ENCODE measurements around the gene STK32C.
A peak's percentile ranks its signal among the peaks of the same experiment; 100 is the strongest.

The STK32C gene

GRCh38 chr10:132308587-132309470 is 1.1 kb upstream of the STK32C start:
- peaks cover 5% of the 10 kb centered on the region for H3K4me1 ChIP-seq (ENCODE audit: control insufficient read depth, insufficient read depth, low read length, unreplicated experiment)
- H3K27me3 ChIP-seq (ENCODE audit: insufficient read depth, low read length), result no peaks in the 10 kb centered on the region
- H3K79me2 ChIP-seq (ENCODE audit: control insufficient read depth, insufficient read depth, low read length, unreplicated experiment), result peaks cover 3% of the 10 kb centered on the region
- no peaks in the 10 kb centered on the region for H3K36me3 ChIP-seq (ENCODE audit: insufficient read depth, low read length)
- no peak overlapping the region for H3K27ac ChIP-seq (ENCODE audit: low read depth, low read length)
- peak overlapping the region; percentile 95 for H3K4me3 ChIP-seq (ENCODE audit: low read depth, low read length)
- peak overlapping the region; percentile 5 for H2AFZ ChIP-seq (ENCODE audit: low read length, unreplicated experiment)

DNA sequence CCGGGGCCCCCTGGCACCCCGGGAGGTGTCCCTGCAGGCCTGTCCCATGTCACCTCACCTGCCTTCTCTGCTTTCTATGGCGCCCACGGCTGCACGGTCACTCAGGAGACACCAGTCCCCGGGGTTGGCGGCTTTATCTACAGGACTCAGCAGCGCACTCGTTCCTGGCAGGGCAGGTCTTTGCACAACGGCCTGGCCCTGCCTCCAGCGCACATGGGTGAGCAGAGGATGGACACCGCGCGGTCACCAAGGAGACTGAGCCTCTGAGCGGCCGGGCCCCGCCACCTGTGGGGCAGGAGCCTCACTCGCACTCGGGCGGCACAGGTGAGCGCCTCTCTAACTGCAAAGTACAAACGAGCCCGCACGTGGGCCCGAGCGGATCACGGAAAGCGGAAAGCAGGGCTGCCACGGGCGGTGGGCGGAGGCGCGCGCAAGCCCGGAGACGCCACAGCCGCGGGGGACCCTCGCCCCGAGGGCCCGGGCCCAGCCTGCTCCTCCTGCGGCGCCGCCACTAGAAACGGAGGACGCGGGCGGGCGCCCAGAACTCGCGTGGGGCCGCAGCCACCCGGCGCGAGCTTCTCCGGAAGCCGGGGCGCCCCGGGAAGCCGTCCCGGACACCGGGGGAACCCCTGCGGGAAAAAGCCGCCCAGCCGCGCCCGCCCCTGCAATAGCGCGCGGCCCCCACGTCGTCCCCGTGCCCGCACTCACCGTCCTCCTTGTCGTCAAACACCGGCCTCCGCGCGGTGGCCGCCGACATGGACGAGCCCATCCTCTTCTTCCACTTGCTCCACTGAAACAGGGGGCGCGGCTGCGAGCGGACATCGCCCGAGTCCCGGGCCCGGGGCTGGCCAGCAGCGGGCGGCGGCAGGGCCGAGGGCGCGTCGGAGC is 642 bp downstream of the STK32C start:
- Histone ChIP-seq H3K79me2 (ENCODE audit: control insufficient read depth, insufficient read depth, low read length, unreplicated experiment) (peaks cover 3% of the 10 kb centered on the region), H3K27ac (ENCODE audit: low read depth, low read length) (no peak overlapping the region), H3K4me1 (ENCODE audit: control insufficient read depth, insufficient read depth, low read length, unreplicated experiment) (peaks cover 5% of the 10 kb centered on the region), H3K36me3 (ENCODE audit: insufficient read depth, low read length) (no peaks in the 10 kb centered on the region), H2AFZ (ENCODE audit: low read length, unreplicated experiment) (peak overlapping the region; percentile 78), H3K27me3 (ENCODE audit: insufficient read depth, low read length) (no peaks in the 10 kb centered on the region), H3K4me3 (ENCODE audit: low read depth, low read length) (peak overlapping the region; percentile 88)

GRCh38 chr10:132306343-132306685 is 1.4 kb downstream of the STK32C start:
- Histone ChIP-seq H3K4me1 (ENCODE audit: control insufficient read depth, insufficient read depth, low read length, unreplicated experiment) (peaks cover 5% of the 10 kb centered on the region), H3K27me3 (ENCODE audit: insufficient read depth, low read length) (no peaks in the 10 kb centered on the region), H2AFZ (ENCODE audit: low read length, unreplicated experiment) (no peak overlapping the region), H3K36me3 (ENCODE audit: insufficient read depth, low read length) (no peaks in the 10 kb centered on the region), H3K4me3 (ENCODE audit: low read depth, low read length) (peak overlapping the region; percentile 88; the same call in 1 of the 2 replicates), H3K79me2 (ENCODE audit: control insufficient read depth, insufficient read depth, low read length, unreplicated experiment) (peaks cover 3% of the 10 kb centered on the region), H3K27ac (ENCODE audit: low read depth, low read length) (no peak overlapping the region)

- Histone ChIP-seq H3K27me3 (ENCODE audit: insufficient read depth, low read length) (no peaks in the 10 kb centered on the region), H3K36me3 (ENCODE audit: insufficient read depth, low read length) (no peaks in the 10 kb centered on the region), H2AFZ (ENCODE audit: low read length, unreplicated experiment) (no peak overlapping the region), H3K4me3 (ENCODE audit: low read depth, low read length) (no peak overlapping the region), H3K4me1 (ENCODE audit: control insufficient read depth, insufficient read depth, low read length, unreplicated experiment) (peaks cover 5% of the 10 kb centered on the region), H3K79me2 (ENCODE audit: control insufficient read depth, insufficient read depth, low read length, unreplicated experiment) (peaks cover 3% of the 10 kb centered on the region), H3K27ac (ENCODE audit: low read depth, low read length) (no peak overlapping the region)
Measured at GRCh38 chr10:132305654-132306342, 2.0 kb downstream of the STK32C start.

- Histone ChIP-seq H3K27me3 (ENCODE audit: insufficient read depth, low read length) (no peaks in the 10 kb centered on the region), H3K4me3 (ENCODE audit: low read depth, low read length) (no peak overlapping the region), H2AFZ (ENCODE audit: low read length, unreplicated experiment) (no peak overlapping the region), H3K27ac (ENCODE audit: low read depth, low read length) (no peak overlapping the region), H3K36me3 (ENCODE audit: insufficient read depth, low read length) (no peaks in the 10 kb centered on the region), H3K79me2 (ENCODE audit: control insufficient read depth, insufficient read depth, low read length, unreplicated experiment) (peaks cover 3% of the 10 kb centered on the region), H3K4me1 (ENCODE audit: control insufficient read depth, insufficient read depth, low read length, unreplicated experiment) (peaks cover 5% of the 10 kb centered on the region)
Measured at GRCh38 chr10:132304756-132305509, 2.8 kb downstream of the STK32C start.

GRCh38 chr10:132303361-132304115 is 4.2 kb downstream of the STK32C start:
- Histone ChIP-seq H3K36me3 (ENCODE audit: insufficient read depth, low read length) (no peaks in the 10 kb centered on the region), H3K4me1 (ENCODE audit: control insufficient read depth, insufficient read depth, low read length, unreplicated experiment) (no peaks in the 10 kb centered on the region)

DNA sequence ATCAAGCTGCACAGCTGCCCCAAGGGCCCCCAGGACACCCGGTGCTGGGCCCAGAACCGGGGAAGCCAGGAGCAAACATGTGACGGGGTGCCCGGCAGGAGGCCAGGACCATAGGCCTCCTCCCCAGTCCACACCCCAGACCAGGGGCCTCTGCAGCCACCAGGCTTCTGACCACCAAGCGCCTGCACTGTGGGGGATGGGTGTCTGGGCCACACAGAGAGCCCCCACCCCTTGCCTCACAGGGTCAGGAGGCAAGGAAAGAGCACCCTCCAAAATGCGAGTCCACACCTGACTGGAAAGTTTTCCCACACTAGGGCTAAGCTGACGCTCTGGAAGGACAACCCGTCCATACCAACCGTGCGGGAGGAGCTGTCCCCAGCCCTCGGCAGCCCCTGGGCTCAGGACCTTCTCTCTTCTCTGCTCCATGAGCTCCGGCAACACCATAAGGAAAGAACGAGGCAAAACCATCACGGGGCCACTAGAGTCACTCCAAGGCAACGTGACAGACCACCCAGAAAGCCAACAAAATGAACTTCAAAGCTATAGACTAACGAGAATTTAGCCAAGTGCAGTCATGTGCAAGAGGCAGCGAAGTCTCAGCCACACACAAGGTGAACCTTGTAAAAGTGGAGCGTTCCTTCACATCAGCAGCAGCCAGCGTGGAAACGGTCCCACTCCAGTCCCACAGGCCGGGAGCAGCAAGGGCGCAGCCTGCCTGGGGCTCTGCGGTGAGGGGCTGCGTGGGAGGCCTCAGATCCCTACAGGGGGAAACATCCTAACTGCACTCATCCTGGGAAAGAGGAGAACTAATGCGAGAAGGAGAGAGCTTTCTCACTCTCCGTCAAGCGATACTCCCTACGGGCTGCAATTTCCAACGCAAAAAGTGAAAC is 5.1 kb downstream of the STK32C start:
- Histone ChIP-seq H3K27ac (ENCODE audit: low read depth, low read length) (no peak overlapping the region), H3K36me3 (ENCODE audit: insufficient read depth, low read length) (no peaks in the 10 kb centered on the region), H3K79me2 (ENCODE audit: control insufficient read depth, insufficient read depth, low read length, unreplicated experiment) (peaks cover 3% of the 10 kb centered on the region), H3K27me3 (ENCODE audit: insufficient read depth, low read length) (no peaks in the 10 kb centered on the region), H3K4me3 (ENCODE audit: low read depth, low read length) (no peak overlapping the region), H3K4me1 (ENCODE audit: control insufficient read depth, insufficient read depth, low read length, unreplicated experiment) (no peaks in the 10 kb centered on the region), H2AFZ (ENCODE audit: low read length, unreplicated experiment) (no peak overlapping the region)

More at GRCh38 chr10:132303361-132304115, 4.2 kb downstream of the STK32C start:
- Histone ChIP-seq H3K27ac (ENCODE audit: low read depth, low read length) (no peak overlapping the region), H3K27me3 (ENCODE audit: insufficient read depth, low read length) (no peaks in the 10 kb centered on the region), H2AFZ (ENCODE audit: low read length, unreplicated experiment) (no peak overlapping the region), H3K4me3 (ENCODE audit: low read depth, low read length) (no peak overlapping the region), H3K79me2 (ENCODE audit: control insufficient read depth, insufficient read depth, low read length, unreplicated experiment) (peaks cover 3% of the 10 kb centered on the region)

- Histone ChIP-seq H3K27me3 (ENCODE audit: insufficient read depth, low read length) (no peaks in the 10 kb centered on the region), H3K79me2 (ENCODE audit: control insufficient read depth, insufficient read depth, low read length, unreplicated experiment) (peaks cover 3% of the 10 kb centered on the region), H3K27ac (ENCODE audit: low read depth, low read length) (no peak overlapping the region), H2AFZ (ENCODE audit: low read length, unreplicated experiment) (no peak overlapping the region), H3K4me3 (ENCODE audit: low read depth, low read length) (no peak overlapping the region), H3K4me1 (ENCODE audit: control insufficient read depth, insufficient read depth, low read length, unreplicated experiment) (no peaks in the 10 kb centered on the region), H3K36me3 (ENCODE audit: insufficient read depth, low read length) (no peaks in the 10 kb centered on the region)
Measured at GRCh38 chr10:132301371-132302330, 6.1 kb downstream of the STK32C start.

All from ACC112 (cell line).